Activated CD4-positive, alpha-beta T cell treated with anti-CD3 and anti-CD28 coated beads for 24 hours (primary cell): ENCODE measurements around the gene DNAJB8.

Source experiments
- DNase-seq, 2 donors: peaks; one replicate each; pipeline ENCODE4 v3.0.0-alpha.2; 2020; ENCODE audit warnings: low read depth in 2 of 2

The DNAJB8 gene

GRCh38 chr3:128464188-128464587, 2.5 kb downstream of the DNAJB8 start:
- no peak for DNase-seq

- no peak for DNase-seq
Measured at GRCh38 chr3:128463771-128464170, 2.9 kb downstream of the DNAJB8 start.

GRCh38 chr3:128463354-128463753, 3.3 kb downstream of the DNAJB8 start:
- DNase-seq = no peak

GRCh38 chr3:128462931-128463330, 3.8 kb downstream of the DNAJB8 start:
- DNase-seq = no peak

- no peak for DNase-seq
Measured at GRCh38 chr3:128462341-128462910, 4.3 kb downstream of the DNAJB8 start.

- DNase-seq = no peak
Measured at GRCh38 chr3:128461731-128462130, 5.0 kb downstream of the DNAJB8 start.

- DNase-seq = no peak
Measured at GRCh38 chr3:128459461-128459820, 7.2 kb downstream of the DNAJB8 start.

- no peak for DNase-seq
Measured at GRCh38 chr3:128458746-128459460, 7.8 kb downstream of the DNAJB8 start.

- DNase-seq = no peak
Measured at GRCh38 chr3:128457937-128458336, 8.8 kb downstream of the DNAJB8 start.

- DNase-seq = no peak
Measured at GRCh38 chr3:128456776-128457715, 9.6 kb downstream of the DNAJB8 start.

GRCh38 chr3:128455786-128456748, 10.6 kb downstream of the DNAJB8 start:
- no peak for DNase-seq

GRCh38 chr3:128455116-128455515, 11.6 kb downstream of the DNAJB8 start:
- no peak for DNase-seq

GRCh38 chr3:128454310-128454618, 12.4 kb downstream of the DNAJB8 start:
- no peak for DNase-seq

GRCh38 chr3:128453501-128454309, 13.0 kb downstream of the DNAJB8 start:
- DNase-seq = no peak

- DNase-seq = no peak
Measured at GRCh38 chr3:128452678-128453275, 13.9 kb downstream of the DNAJB8 start.

GRCh38 chr3:128452120-128452519, 14.6 kb downstream of the DNAJB8 start:
- DNase-seq = no peak

- no peak for DNase-seq
Measured at GRCh38 chr3:128449111-128449638, 17.5 kb downstream of the DNAJB8 start.

GRCh38 chr3:128448491-128448890, 18.2 kb downstream of the DNAJB8 start:
- no peak for DNase-seq

- peak; percentile 37 to 42 for DNase-seq
Measured at GRCh38 chr3:128447561-128448013, 19.1 kb downstream of the DNAJB8 start.

GRCh38 chr3:128446821-128447220, 19.9 kb downstream of the DNAJB8 start:
- DNase-seq = no peak
